MM.1S (cell line): ENCODE data around the gene NR1H3.

Experiments used
- DNase-seq: peaks from one replicate; pipeline ENCODE4 v3.0.0-alpha.2; 2015
- H2AFZ ChIP-seq: fragments of 300-600 bp; sonication (generic); 2 replicates; pipeline ENCODE4 v1.6.0; 2016; ENCODE audit warnings: antibody characterized with exemption, low read length
- H3F3A ChIP-seq: fragments of 300-600 bp; sonication (generic); 2 replicates; pipeline ENCODE4 v1.6.1; 2016; ENCODE audit warnings: mild to moderate bottlenecking, antibody characterized with exemption, low read length, moderate library complexity, mixed read lengths; ENCODE audit not compliant: insufficient read depth
- H3K27ac ChIP-seq: fragments of 300-600 bp; sonication (generic); 2 replicates; pipeline ENCODE4 v1.5.1; 2016; ENCODE audit warnings: mild to moderate bottlenecking, low read length
- H3K27me3 ChIP-seq: fragments of 300-600 bp; sonication (generic); replicated peaks from 2 replicates; pipeline ENCODE4 v1.6.0; 2016; ENCODE audit warnings: low read length; ENCODE audit not compliant: insufficient read depth
- H3K36me3 ChIP-seq: fragments of 300-600 bp; sonication (generic); replicated peaks from 2 replicates; pipeline ENCODE4 v1.6.1; 2016; ENCODE audit warnings: mild to moderate bottlenecking, low read length, mixed read lengths; ENCODE audit not compliant: insufficient read depth
- H3K4me1 ChIP-seq: fragments of 300-600 bp; sonication (generic); 2 replicates; pipeline ENCODE4 v1.6.1; 2016; ENCODE audit warnings: low read length, mixed read lengths
- H3K4me2 ChIP-seq: fragments of 300-600 bp; sonication (generic); 2 replicates; pipeline ENCODE4 v1.6.0; 2016; ENCODE audit warnings: low read depth, low read length
- H3K4me3 ChIP-seq: fragments of 300-600 bp; sonication (generic); 2 replicates; pipeline ENCODE4 v1.5.1; 2016; ENCODE audit warnings: low read length, mixed read lengths
- H3K79me2 ChIP-seq: fragments of 300-600 bp; sonication (generic); 2 replicates; pipeline ENCODE4 v1.6.1; 2016; ENCODE audit warnings: mixed run types, low read length, mixed read lengths
- H3K9ac ChIP-seq: fragments of 300-600 bp; sonication (generic); 2 replicates; pipeline ENCODE4 v1.6.1; 2016; ENCODE audit warnings: low read length, mixed read lengths
- H3K9me2 ChIP-seq: fragments of 300-600 bp; sonication (generic); replicated peaks from 2 replicates; pipeline ENCODE4 v1.6.1; 2016; ENCODE audit warnings: mild to moderate bottlenecking, low read length, mixed read lengths; ENCODE audit not compliant: insufficient read depth
- H3K9me3 ChIP-seq: fragments of 300-600 bp; sonication (generic); replicated peaks from 2 replicates; pipeline ENCODE4 v1.6.1; 2016; ENCODE audit warnings: mild to moderate bottlenecking, low read length, mixed read lengths; ENCODE audit not compliant: insufficient read depth
- H4K20me1 ChIP-seq: fragments of 300-600 bp; sonication (generic); 2 replicates; pipeline ENCODE4 v1.6.1; 2016; ENCODE audit warnings: mild to moderate bottlenecking, low read length, moderate library complexity, mixed read lengths; ENCODE audit not compliant: insufficient read depth
- EZH2 ChIP-seq: fragments of 300-600 bp; sonication (generic); optimal IDR thresholded peaks from 2 replicates; pipeline ENCODE3; 2017; ENCODE audit warnings: low read depth, mild to moderate bottlenecking, antibody characterized with exemption, low read length, mixed read lengths
- EZH2phosphoT487 ChIP-seq: fragments of 300-600 bp; sonication (generic); IDR thresholded peaks from 2 replicates; pipeline ENCODE4 v1.6.1; 2018; ENCODE audit warnings: antibody characterized with exemption, low read length
- TF ChIP-seq, protein P1 (sequence below): fragments of 300-600 bp; sonication (generic); IDR thresholded peaks from 2 replicates; pipeline ENCODE4 v1.5.1; 2016; ENCODE audit warnings: antibody characterized with exemption, low read length, mixed read lengths

Gene NR1H3

DNA sequence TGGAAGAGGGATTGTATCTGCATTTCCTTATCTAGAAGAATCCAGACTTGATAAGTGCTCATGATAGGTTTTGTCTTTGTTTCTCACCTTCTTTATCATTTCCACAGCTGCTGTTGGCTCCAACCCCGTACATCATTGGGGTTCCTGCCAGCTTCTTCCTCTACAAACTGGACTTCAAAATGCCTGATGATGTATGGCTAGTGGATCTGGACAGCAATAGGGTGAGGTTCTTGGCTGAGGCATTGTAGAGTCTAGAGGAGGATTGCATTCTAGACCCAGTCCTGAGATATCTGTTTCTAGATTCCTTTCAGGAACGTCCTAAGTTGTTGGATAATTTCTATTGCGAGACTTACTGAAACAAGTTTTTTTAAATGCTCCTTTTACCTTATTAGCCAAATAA, 20.3 kb downstream of the NR1H3 start:
- Histone ChIP-seq H3K27ac (no peak overlapping the region), H3K9me2 (no peaks in the 10 kb centered on the region), H3K79me2 (peaks cover 19% of the 10 kb centered on the region), H3F3A (no peaks in the 10 kb centered on the region), H3K4me1 (no peaks in the 10 kb centered on the region), H3K4me2 (no peak overlapping the region), H2AFZ (no peak overlapping the region), H3K4me3 (no peak overlapping the region), H3K36me3 (peaks cover 15% of the 10 kb centered on the region), H3K27me3 (no peaks in the 10 kb centered on the region), H3K9me3 (no peaks in the 10 kb centered on the region), H4K20me1 (0 out of 2 replicates have a peak, but pooled peaks cover under 1% of the 10 kb centered on the region), H3K9ac (no peak overlapping the region)
- DNase-seq = no peak
- TF ChIP-seq EZH2 = no peak
- no peak for TF ChIP-seq EZH2phosphoT487
- TF ChIP-seq, protein P1, sequence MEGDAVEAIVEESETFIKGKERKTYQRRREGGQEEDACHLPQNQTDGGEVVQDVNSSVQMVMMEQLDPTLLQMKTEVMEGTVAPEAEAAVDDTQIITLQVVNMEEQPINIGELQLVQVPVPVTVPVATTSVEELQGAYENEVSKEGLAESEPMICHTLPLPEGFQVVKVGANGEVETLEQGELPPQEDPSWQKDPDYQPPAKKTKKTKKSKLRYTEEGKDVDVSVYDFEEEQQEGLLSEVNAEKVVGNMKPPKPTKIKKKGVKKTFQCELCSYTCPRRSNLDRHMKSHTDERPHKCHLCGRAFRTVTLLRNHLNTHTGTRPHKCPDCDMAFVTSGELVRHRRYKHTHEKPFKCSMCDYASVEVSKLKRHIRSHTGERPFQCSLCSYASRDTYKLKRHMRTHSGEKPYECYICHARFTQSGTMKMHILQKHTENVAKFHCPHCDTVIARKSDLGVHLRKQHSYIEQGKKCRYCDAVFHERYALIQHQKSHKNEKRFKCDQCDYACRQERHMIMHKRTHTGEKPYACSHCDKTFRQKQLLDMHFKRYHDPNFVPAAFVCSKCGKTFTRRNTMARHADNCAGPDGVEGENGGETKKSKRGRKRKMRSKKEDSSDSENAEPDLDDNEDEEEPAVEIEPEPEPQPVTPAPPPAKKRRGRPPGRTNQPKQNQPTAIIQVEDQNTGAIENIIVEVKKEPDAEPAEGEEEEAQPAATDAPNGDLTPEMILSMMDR = no peak

DNA sequence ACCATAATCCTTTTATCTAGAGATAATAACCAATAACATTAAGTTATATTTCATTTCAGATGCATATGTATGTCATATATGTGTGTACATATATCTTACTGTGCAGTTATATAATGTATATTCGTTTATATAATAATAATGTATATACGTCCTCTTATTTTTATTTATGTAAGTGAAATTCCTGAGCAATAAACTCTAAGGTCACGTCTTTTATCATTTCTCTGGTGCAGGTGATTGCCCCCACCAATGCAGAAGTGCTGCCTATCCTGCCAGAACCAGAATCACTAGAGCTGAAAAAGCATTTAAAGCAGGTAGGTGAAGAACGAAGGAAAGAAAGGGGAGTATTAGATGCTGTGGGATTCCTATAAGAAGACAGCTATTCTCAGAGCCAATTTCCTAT, 21.0 kb downstream of the NR1H3 start:
- H3F3A ChIP-seq = no peaks in the 10 kb centered on the region
- H2AFZ ChIP-seq = no peak overlapping the region
- DNase-seq = no peak
- TF ChIP-seq EZH2 = no peak
- TF ChIP-seq EZH2phosphoT487 = no peak
- TF ChIP-seq, protein P1 = no peak
- no peaks in the 10 kb centered on the region for H4K20me1 ChIP-seq
- no peak overlapping the region for H3K27ac ChIP-seq
- H3K9me3 ChIP-seq = no peaks in the 10 kb centered on the region
- H3K9ac ChIP-seq = no peak overlapping the region
- H3K79me2 ChIP-seq = peaks cover 12% of the 10 kb centered on the region
- H3K4me2 ChIP-seq = no peak overlapping the region
- H3K4me3 ChIP-seq = no peak overlapping the region
- no peaks in the 10 kb centered on the region for H3K9me2 ChIP-seq
- no peaks in the 10 kb centered on the region for H3K27me3 ChIP-seq
- peaks cover 15% of the 10 kb centered on the region for H3K36me3 ChIP-seq
- no peaks in the 10 kb centered on the region for H3K4me1 ChIP-seq

DNA sequence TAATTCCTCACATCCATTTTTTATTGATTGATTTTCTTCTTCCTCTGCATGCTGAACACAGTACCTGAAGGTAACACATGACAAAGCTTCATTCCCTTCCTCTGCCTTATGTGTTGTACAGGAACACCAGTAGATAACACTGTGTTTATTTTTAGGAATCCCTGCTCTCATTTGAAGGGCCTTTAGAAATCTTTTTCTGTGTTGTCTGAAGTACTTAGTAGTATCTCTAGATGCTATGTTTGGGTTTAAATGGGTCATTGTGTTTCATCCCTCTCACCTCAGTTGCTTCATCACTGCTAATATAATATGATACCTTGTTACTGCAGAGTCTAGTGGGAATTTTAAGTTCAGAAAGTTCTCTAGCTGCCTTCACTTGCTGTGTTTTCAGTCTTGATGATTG, 22.3 kb downstream of the NR1H3 start:
- no peak for DNase-seq
- no peak overlapping the region for H3K27ac ChIP-seq
- H3K9me3 ChIP-seq = no peaks in the 10 kb centered on the region
- H3K79me2 ChIP-seq = no peaks in the 10 kb centered on the region
- peaks cover 15% of the 10 kb centered on the region for H3K36me3 ChIP-seq
- H3K4me1 ChIP-seq = no peaks in the 10 kb centered on the region
- TF ChIP-seq EZH2phosphoT487 (no peak), EZH2 (no peak)
- TF ChIP-seq, protein P1 = no peak
- H3K4me2 ChIP-seq = no peak overlapping the region
- no peak overlapping the region for H3K9ac ChIP-seq
- H3K9me2 ChIP-seq = no peaks in the 10 kb centered on the region
- H3F3A ChIP-seq = no peaks in the 10 kb centered on the region
- no peak overlapping the region for H3K4me3 ChIP-seq
- H2AFZ ChIP-seq = no peak overlapping the region
- H4K20me1 ChIP-seq = no peaks in the 10 kb centered on the region
- H3K27me3 ChIP-seq = no peaks in the 10 kb centered on the region
